Keratinocyte (primary cell): ENCODE data around the gene DMD.

Experiments used
- EZH2 ChIP-seq: IDR thresholded peaks from one replicate; pipeline ENCODE4 v1.6.1; 2012; ENCODE audit warnings: inconsistent platforms, mild to moderate bottlenecking, low read length, moderate library complexity
- TF ChIP-seq, protein P1 (sequence below), 3 experiments: IDR thresholded peaks in 1 of 3; conservative IDR thresholded peaks in 1 of 3; optimal IDR thresholded peaks in 1 of 3; 2 replicates in 2 of 3; 3 replicates in 1 of 3; pipeline versions ENCODE3 to v1.5.1; 2011; ENCODE audit warnings: low read length in 3 of 3, mild to moderate bottlenecking in 3 of 3, moderate library complexity in 2 of 3, control low read depth in 1 of 3, inconsistent platforms in 1 of 3; ENCODE audit not compliant: insufficient read depth in 2 of 3; ENCODE audit errors: extremely low read depth in 1 of 3

DNA sequence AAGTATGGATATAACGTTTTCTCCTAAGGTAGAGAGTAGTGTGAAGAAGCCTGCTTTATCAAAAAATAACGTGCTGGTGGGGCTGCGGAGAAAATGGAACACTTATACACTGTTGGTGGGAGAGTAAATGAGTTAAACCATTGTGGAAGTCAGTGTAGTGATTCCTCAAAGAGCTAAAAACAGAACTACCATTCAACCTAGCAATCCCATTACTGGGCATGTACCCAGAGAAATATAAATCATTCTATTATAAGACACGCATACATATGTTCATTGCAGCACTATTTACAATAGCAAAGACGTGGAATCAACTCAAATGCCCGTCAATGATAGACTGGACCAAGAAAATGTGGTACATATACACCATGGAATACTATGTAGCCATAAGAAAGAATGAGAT, 196.4 kb downstream of the DMD start:
- TF ChIP-seq, protein P1, sequence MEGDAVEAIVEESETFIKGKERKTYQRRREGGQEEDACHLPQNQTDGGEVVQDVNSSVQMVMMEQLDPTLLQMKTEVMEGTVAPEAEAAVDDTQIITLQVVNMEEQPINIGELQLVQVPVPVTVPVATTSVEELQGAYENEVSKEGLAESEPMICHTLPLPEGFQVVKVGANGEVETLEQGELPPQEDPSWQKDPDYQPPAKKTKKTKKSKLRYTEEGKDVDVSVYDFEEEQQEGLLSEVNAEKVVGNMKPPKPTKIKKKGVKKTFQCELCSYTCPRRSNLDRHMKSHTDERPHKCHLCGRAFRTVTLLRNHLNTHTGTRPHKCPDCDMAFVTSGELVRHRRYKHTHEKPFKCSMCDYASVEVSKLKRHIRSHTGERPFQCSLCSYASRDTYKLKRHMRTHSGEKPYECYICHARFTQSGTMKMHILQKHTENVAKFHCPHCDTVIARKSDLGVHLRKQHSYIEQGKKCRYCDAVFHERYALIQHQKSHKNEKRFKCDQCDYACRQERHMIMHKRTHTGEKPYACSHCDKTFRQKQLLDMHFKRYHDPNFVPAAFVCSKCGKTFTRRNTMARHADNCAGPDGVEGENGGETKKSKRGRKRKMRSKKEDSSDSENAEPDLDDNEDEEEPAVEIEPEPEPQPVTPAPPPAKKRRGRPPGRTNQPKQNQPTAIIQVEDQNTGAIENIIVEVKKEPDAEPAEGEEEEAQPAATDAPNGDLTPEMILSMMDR (optimal IDR thresholded peaks at IDR 0.05 in 1 of 3, IDR thresholded peaks at IDR 0.05 in 1 of 3, conservative IDR thresholded peaks at IDR 0.05 in 1 of 3; ENCODE audit: extremely low read depth in 1 of 3, insufficient read depth in 2 of 3, low read length in 3 of 3): no peak
- no peak for TF ChIP-seq EZH2
